Kidney (tissue), 14 donors: ENCODE measurements around the gene CDX1. TPM values are rescaled to one million over a fixed set of nuclear protein-coding genes. Genes with fewer than 3 reads are reported as not detected.

Source experiments
- DNase-seq, 5 donors: peaks; one replicate each; pipeline ENCODE4 v3.0.0-alpha.2; 2013 to 2020
- FAIRE-seq: peaks from 2 replicates; lab custom pipeline; 2012; peaks lifted over from hg19 to GRCh38; lab: Jason Lieb, UNC
- H3K27ac ChIP-seq, 2 donors: one replicate each; pipeline ENCODE4 v1.7.0; 2013; ENCODE audit warnings: low read depth in 2 of 2, low read length in 2 of 2, inconsistent platforms in 1 of 2
- H3K27me3 ChIP-seq: one replicate; pipeline ENCODE4 v1.7.1; 2013; ENCODE audit warnings: low read length, inconsistent platforms; ENCODE audit not compliant: control insufficient read depth, insufficient read depth
- H3K36me3 ChIP-seq, 3 donors: one replicate each; pipeline versions ENCODE4 v1.7.0 to v1.7.1; 2013; ENCODE audit warnings: low read length in 3 of 3, control low read depth in 1 of 3, inconsistent platforms in 1 of 3; ENCODE audit not compliant: insufficient read depth in 3 of 3, control insufficient read depth in 2 of 3
- H3K4me1 ChIP-seq, 3 donors: one replicate each; pipeline versions ENCODE4 v1.7.0 to v1.7.1; 2013; ENCODE audit warnings: low read length in 3 of 3, inconsistent platforms in 1 of 3, low read depth in 1 of 3; ENCODE audit not compliant: control insufficient read depth in 2 of 3, insufficient read depth in 2 of 3
- H3K4me3 ChIP-seq, 3 donors: one replicate each; pipeline versions ENCODE4 v1.7.0 to v1.8.1; 2013; ENCODE audit warnings: low read length in 3 of 3, control low read depth in 1 of 3, inconsistent platforms in 1 of 3
- H3K9ac ChIP-seq, 3 donors: one replicate each; pipeline versions ENCODE4 v1.7.0 to v1.7.1; 2013; ENCODE audit warnings: low read length in 3 of 3, control low read depth in 1 of 3, inconsistent platforms in 1 of 3
- H3K9me3 ChIP-seq, 3 donors: one replicate each; pipeline versions ENCODE4 v1.7.0 to v1.7.1; 2013; ENCODE audit warnings: low read length in 3 of 3, control low read depth in 1 of 3, inconsistent platforms in 1 of 3; ENCODE audit not compliant: control insufficient read depth in 2 of 3, insufficient read depth in 1 of 3
- CTCF ChIP-seq: IDR thresholded peaks from 3 replicates; pipeline ENCODE4 v1.5.1; 2012; ENCODE audit warnings: mild to moderate bottlenecking, moderate library complexity, borderline replicate concordance; ENCODE audit not compliant: insufficient read depth; ENCODE audit errors: extremely low read depth
- intact Hi-C: fragments of 100-400 bp; cut with DNase I; formaldehyde crosslinking; loops from one replicate; pipeline ENCODE4 v1.11.1; 2022
- polyA plus RNA-seq: library from polyadenylated mRNA; stranded (reverse); fragments of 350-450 nt; fragmentation: Illumina TruSeq; extraction: RNeasy Lipid Tissue Mini Kit (QIAGEN cat#74804); gene quantifications from one replicate; pipeline ENCODE4 v1.2.3, GENCODE V29; 2014; ENCODE audit warnings: low read depth, low replicate concordance; ENCODE audit not compliant: insufficient read depth
- total RNA-seq: library from RNA; stranded (reverse); fragmentation: NEBNext Ultra II Directional; extraction: Animal tissue kit (Norgen Biotek cat#: 25700); gene quantifications from one replicate; pipeline ENCODE4 v1.2.1, GENCODE V29; 2021
- donor health status: control.
- donor health status: control.
- donor health status: control.
- donor health status: control.
- donor health status: control.
- donor health status: DM: yes; HTN: yes; CAD: no.
- donor health status: Normal renal cell carcinoma (clear cell type).

CDX1 gene
- total and polyA plus RNA-seq, 2 donors from 2014 or later, result 0.39 TPM; not detected in 1

GRCh38 chr5:150126921-150127265, 39.7 kb upstream of the CDX1 start:
- peak in 1 of 5 donors; percentile 54 for DNase-seq
- no peak for FAIRE-seq
- Histone ChIP-seq H3K4me3 (no peak overlapping the region), H3K9me3 (no peaks in the 10 kb centered on the region), H3K4me1 (peaks cover 0 to 10% (median 7%) of the 10 kb centered on the region in 3 donors), H3K36me3 (peaks cover 6 to 13% (median 7%) of the 10 kb centered on the region in 3 donors), H3K27ac (no peak overlapping the region), H3K9ac (no peak overlapping the region), H3K27me3 (no peaks in the 10 kb centered on the region)
- TF ChIP-seq CTCF, result no peak
- intact Hi-C loops, result no loop called here

GRCh38 chr5:150129454-150129812, 37.1 kb upstream of the CDX1 start:
- Histone ChIP-seq H3K9ac (no peak overlapping the region), H3K9me3 (no peaks in the 10 kb centered on the region), H3K36me3 (peaks cover 6 to 19% (median 11%) of the 10 kb centered on the region in 3 donors), H3K27ac (peak overlapping the region in 1 of 2 donors; percentile 6), H3K4me3 (peak overlapping the region in 1 of 3 donors; percentile 23), H3K27me3 (no peaks in the 10 kb centered on the region), H3K4me1 (peaks cover 0 to 13% (median 7%) of the 10 kb centered on the region in 3 donors)
- FAIRE-seq (no peak), DNase-seq (no peak)
- intact Hi-C loops, result no loop called here
- no peak for TF ChIP-seq CTCF

GRCh38 chr5:150129813-150130492, 36.6 kb upstream of the CDX1 start:
- peak; percentile 70 to 86 (median 81) for DNase-seq
- FAIRE-seq, result no peak
- H3K36me3 ChIP-seq, result peaks cover 6 to 19% (median 11%) of the 10 kb centered on the region in 3 donors

More at GRCh38 chr5:150129813-150130492, 36.6 kb upstream of the CDX1 start:
- intact Hi-C loops, result no loop called here
- no peaks in the 10 kb centered on the region for H3K27me3 ChIP-seq
- H3K9ac ChIP-seq, result peak overlapping the region in 1 of 3 donors; percentile 19
- no peaks in the 10 kb centered on the region for H3K9me3 ChIP-seq
- H3K27ac ChIP-seq, result peak overlapping the region; percentile 10 to 11
- H3K4me3 ChIP-seq, result peak overlapping the region in 1 of 3 donors; percentile 23
- H3K4me1 ChIP-seq, result peaks cover 0 to 14% (median 7%) of the 10 kb centered on the region in 3 donors
- peak; percentile 93 for TF ChIP-seq CTCF
